Measurements from ENCODE around the gene ACVRL1. TPM values are rescaled to one million over a fixed set of nuclear protein-coding genes. Genes with fewer than 3 reads are reported as not detected.

ACVRL1 gene
- polyA plus RNA-seq, 1 donor (not counting 4 experiments of a cell fraction or from before 2014, with no cell fraction given) = not detected

- Histone ChIP-seq H3K4me1 (ENCODE audit: control insufficient read depth, extremely low read depth, insufficient read depth, low read length) (peaks cover 8% of the 10 kb centered on the region), H4K20me1 (ENCODE audit: control insufficient read depth, extremely low read depth, insufficient read depth, low read length) (no peaks in the 10 kb centered on the region), H3K9me3 (ENCODE audit: control insufficient read depth, low read depth, low read length) (no peaks in the 10 kb centered on the region), H3K36me3 (ENCODE audit: control insufficient read depth in 2 of 2, extremely low read depth in 1 of 2, insufficient read depth in 2 of 2, low read length in 2 of 2) (no peaks in the 10 kb centered on the region), H3K9ac (ENCODE audit: control insufficient read depth, extremely low read depth, insufficient read depth, low read length) (no peak overlapping the region), H2AFZ (ENCODE audit: control insufficient read depth, low read length) (no peak overlapping the region), H3K4me2 (ENCODE audit: control insufficient read depth, extremely low read depth, insufficient read depth, low read depth, low read length) (no peak overlapping the region), H3K27ac (ENCODE audit: control insufficient read depth, insufficient read depth, low read length) (no peak overlapping the region), H3K9me1 (ENCODE audit: control insufficient read depth, extremely low read depth, insufficient read depth, low read length) (no peaks in the 10 kb centered on the region), H3K79me2 (ENCODE audit: control insufficient read depth, insufficient read depth, low read length) (no peaks in the 10 kb centered on the region), H3K27me3 (ENCODE audit: control insufficient read depth, extremely low read depth, insufficient read depth, low read length) (peaks cover 9% of the 10 kb centered on the region), H3K4me3 (ENCODE audit: control insufficient read depth in 2 of 3, extremely low read depth in 1 of 3, insufficient read depth in 2 of 3, low read depth in 1 of 3, low read length in 3 of 3) (no peak overlapping the region)
- TF ChIP-seq CTCF (optimal IDR thresholded peaks at IDR 0.05 in 1 of 3, IDR thresholded peaks at IDR 0.05 in 1 of 3, conservative IDR thresholded peaks at IDR 0.05 in 1 of 3; ENCODE audit: extremely low read depth in 1 of 3, insufficient read depth in 2 of 3, low read length in 3 of 3) (no peak), EZH2 (IDR thresholded peaks at IDR 0.05; ENCODE audit: low read length) (no peak)
- dilution Hi-C loops (cut with MboI; ENCODE audit: extremely low pct_ligation_motif_present, low sequenced_read_pairs) = no loop called here
- FAIRE-seq (no peak), DNase-seq (ENCODE audit: low read depth, low spot score) (no peak)
Measured at GRCh38 chr12:51901121-51901817, 6.0 kb upstream of the ACVRL1 start.

- Histone ChIP-seq H3K27me3 (ENCODE audit: control insufficient read depth, extremely low read depth, insufficient read depth, low read length) (peaks cover 14% of the 10 kb centered on the region), H3K4me1 (ENCODE audit: control insufficient read depth, extremely low read depth, insufficient read depth, low read length) (peaks cover 8% of the 10 kb centered on the region), H3K9me3 (ENCODE audit: control insufficient read depth, low read depth, low read length) (no peaks in the 10 kb centered on the region), H3K9ac (ENCODE audit: control insufficient read depth, extremely low read depth, insufficient read depth, low read length) (no peak overlapping the region), H3K79me2 (ENCODE audit: control insufficient read depth, insufficient read depth, low read length) (no peaks in the 10 kb centered on the region), H3K9me1 (ENCODE audit: control insufficient read depth, extremely low read depth, insufficient read depth, low read length) (no peaks in the 10 kb centered on the region), H2AFZ (ENCODE audit: control insufficient read depth, low read length) (no peak overlapping the region), H3K4me3 (ENCODE audit: control insufficient read depth in 2 of 3, extremely low read depth in 1 of 3, insufficient read depth in 2 of 3, low read depth in 1 of 3, low read length in 3 of 3) (no peak overlapping the region), H4K20me1 (ENCODE audit: control insufficient read depth, extremely low read depth, insufficient read depth, low read length) (no peaks in the 10 kb centered on the region), H3K27ac (ENCODE audit: control insufficient read depth, insufficient read depth, low read length) (no peak overlapping the region), H3K36me3 (ENCODE audit: control insufficient read depth in 2 of 2, extremely low read depth in 1 of 2, insufficient read depth in 2 of 2, low read length in 2 of 2) (no peaks in the 10 kb centered on the region), H3K4me2 (ENCODE audit: control insufficient read depth, extremely low read depth, insufficient read depth, low read depth, low read length) (no peak overlapping the region)
- TF ChIP-seq CTCF (optimal IDR thresholded peaks at IDR 0.05 in 1 of 3, IDR thresholded peaks at IDR 0.05 in 1 of 3, conservative IDR thresholded peaks at IDR 0.05 in 1 of 3; ENCODE audit: extremely low read depth in 1 of 3, insufficient read depth in 2 of 3, low read length in 3 of 3) = no peak
- TF ChIP-seq EZH2 (IDR thresholded peaks at IDR 0.05; ENCODE audit: low read length) = no peak
- DNase-seq (ENCODE audit: low read depth, low spot score) (no peak), FAIRE-seq (no peak)
- dilution Hi-C loops (cut with MboI; ENCODE audit: extremely low pct_ligation_motif_present, low sequenced_read_pairs) = no loop called here
Measured at GRCh38 chr12:51901881-51902280, 5.4 kb upstream of the ACVRL1 start.

Measured in keratinocyte (primary cell).